Vagina (tissue), 2 donors: Measurements from ENCODE around the gene RBMX2.

Experiments
- CTCF ChIP-seq, 3 experiments: fragments of 450-650 bp in 2 of 3; fragments of 200-600 bp in 1 of 3; sonication (generic) in 1 of 3; IDR thresholded peaks; one replicate each; pipeline ENCODE4 v1.5.1; 2017 to 2019; ENCODE audit warnings: antibody characterized with exemption in 3 of 3, mild to moderate bottlenecking in 2 of 3, moderate library complexity in 2 of 3
- POLR2A ChIP-seq, 2 donors: fragments of 450-650 bp; IDR thresholded peaks; one replicate each; pipeline ENCODE4 v1.6.1; 2017; ENCODE audit warnings: antibody characterized with exemption in 2 of 2, mild to moderate bottlenecking in 2 of 2, moderate library complexity in 2 of 2
- POLR2AphosphoS5 ChIP-seq, 2 donors: sonication (generic); formaldehyde crosslinking; IDR thresholded peaks; one replicate each; pipeline ENCODE4 v1.9.0; 2017; ENCODE audit warnings: antibody characterized with exemption in 2 of 2, mild to moderate bottlenecking in 2 of 2, low read depth in 1 of 2; ENCODE audit not compliant: insufficient read depth in 1 of 2

- TF ChIP-seq CTCF (IDR thresholded peaks at IDR 0.05) (no peak), POLR2A (IDR thresholded peaks at IDR 0.05) (no peak), POLR2AphosphoS5 (IDR thresholded peaks at IDR 0.05; ENCODE audit: insufficient read depth in 1 of 2, low read depth in 1 of 2) (no peak)
Measured at GRCh38 chrX:130376077-130376476, 25.7 kb upstream of the RBMX2 start.
